Endodermal cell (in vitro differentiated cells): ENCODE data around the gene HINT2. TPM values are rescaled to one million over a fixed set of nuclear protein-coding genes. Genes with fewer than 3 reads are reported as not detected.

Source experiments
- DNase-seq: peaks from one replicate; pipeline ENCODE4 v3.0.0-alpha.2; 2017
- H3K27ac ChIP-seq: 2 replicates; pipeline ENCODE4 v1.5.1; 2013; ENCODE audit warnings: mild to moderate bottlenecking, low read depth, low read length, moderate library complexity
- H3K27me3 ChIP-seq: 2 replicates; pipeline ENCODE4 v1.6.1; 2013; ENCODE audit warnings: mild to moderate bottlenecking, low read length, moderate library complexity; ENCODE audit not compliant: insufficient read depth, control insufficient read depth, poor library complexity, severe bottlenecking
- H3K36me3 ChIP-seq: 2 replicates; pipeline ENCODE4 v1.7.0; 2013; ENCODE audit warnings: mild to moderate bottlenecking, low read length, moderate library complexity; ENCODE audit not compliant: control insufficient read depth, insufficient read depth
- H3K4me1 ChIP-seq: one replicate; pipeline ENCODE4 v1.7.0; 2013; ENCODE audit warnings: low read length; ENCODE audit not compliant: control insufficient read depth, insufficient read depth
- H3K4me3 ChIP-seq: 2 replicates; pipeline ENCODE4 v1.5.1; 2013; ENCODE audit warnings: mild to moderate bottlenecking, low read length, moderate library complexity
- H3K9ac ChIP-seq: 2 replicates; pipeline ENCODE4 v1.6.1; 2013; ENCODE audit warnings: mild to moderate bottlenecking, low read length, moderate library complexity; ENCODE audit not compliant: poor library complexity, severe bottlenecking; ENCODE audit errors: extremely low read depth
- H3K9me3 ChIP-seq: 2 replicates; pipeline ENCODE4 v1.6.1; 2013; ENCODE audit warnings: mild to moderate bottlenecking, low read length, moderate library complexity; ENCODE audit not compliant: control insufficient read depth
- H3K27ac Mint-ChIP-seq: 2 replicates; pipeline ENCODE4 v1.8.0; 2020; ENCODE audit warnings: mixed read lengths
- H3K27me3 Mint-ChIP-seq: 2 replicates; pipeline ENCODE4 v1.8.0; 2021; ENCODE audit warnings: mild to moderate bottlenecking, mixed read lengths; ENCODE audit not compliant: insufficient read depth
- H3K36me3 Mint-ChIP-seq: 2 replicates; pipeline ENCODE4 v1.8.0; 2020; ENCODE audit warnings: low read depth, mixed read lengths
- H3K4me1 Mint-ChIP-seq: 2 replicates; pipeline ENCODE4 v1.8.0; 2020; ENCODE audit warnings: mixed read lengths
- H3K4me3 Mint-ChIP-seq: 2 replicates; pipeline ENCODE4 v1.8.0; 2020; ENCODE audit warnings: mild to moderate bottlenecking, moderate library complexity, mixed read lengths
- H3K9me3 Mint-ChIP-seq: 2 replicates; pipeline ENCODE4 v1.8.0; 2020; ENCODE audit warnings: mild to moderate bottlenecking, mixed read lengths
- WGBS, 2 experiments: methylation state at CpG; one replicate each; pipeline versions ENCODE4 v1.1.5 to v1.1.7; 2013; ENCODE audit warnings: missing lambda C conversion rate in 2 of 2, mixed read lengths in 1 of 2; ENCODE audit not compliant: insufficient coverage in 1 of 2, insufficient read length in 1 of 2; 5-methylcytosine and 5-hydroxymethylcytosine counted together
- total RNA-seq, 2 donors: library from RNA; stranded (reverse); fragmentation: NEBNext Ultra II Directional in 1 of 2; extraction: Animal tissue kit (Norgen Biotek cat#: 25700) in 1 of 2; gene quantifications; 2 replicates in 1 of 2; 3 replicates in 1 of 2; pipeline ENCODE4 v1.2.1, GENCODE V29; 2021
- TF ChIP-seq, protein P1 (sequence below): fragments of 200-600 bp; sonication (generic); conservative IDR thresholded peaks from 2 replicates; pipeline ENCODE4 v1.5.0; 2021; ENCODE audit warnings: antibody characterized with exemption, mild to moderate bottlenecking

Gene HINT2
- total RNA-seq, 2 donors from 2014 or later: 34.3 to 48.6 TPM

DNA sequence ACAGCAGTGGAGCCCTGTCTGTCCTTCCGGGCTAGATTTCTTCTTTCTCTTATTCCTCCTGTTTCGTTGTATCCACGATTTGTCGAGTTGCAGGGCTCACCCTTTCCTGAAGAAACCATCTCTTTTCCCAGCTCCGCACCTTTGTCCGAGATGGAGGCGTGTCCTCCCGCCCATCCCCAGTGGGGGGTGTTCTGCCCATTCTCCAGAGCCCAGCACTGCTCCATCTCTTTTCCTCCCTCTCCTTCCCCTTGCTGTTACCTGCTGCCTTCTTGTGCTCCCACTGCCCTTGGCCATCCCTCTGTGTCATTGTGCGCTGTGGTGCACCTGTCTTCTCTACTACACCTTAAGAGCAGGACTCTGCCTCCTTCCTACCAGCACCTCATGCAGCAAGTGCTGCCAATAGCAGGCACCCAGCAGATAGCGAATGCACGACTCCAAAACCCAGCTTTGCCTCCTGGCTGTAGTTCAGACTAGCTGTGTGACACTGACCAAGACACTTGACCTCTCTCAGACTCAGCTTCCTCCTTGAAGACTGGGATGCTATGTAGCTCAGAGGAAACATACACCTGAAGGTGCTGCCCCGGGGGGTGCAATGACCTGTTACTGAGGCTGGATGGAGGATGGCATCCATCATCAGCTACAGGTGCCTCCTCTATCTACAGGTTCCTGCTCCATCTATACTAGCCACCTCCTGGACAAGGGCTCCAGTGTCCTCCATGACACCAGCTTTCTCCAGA is 46.5 kb upstream of the HINT2 start:
- TF ChIP-seq, protein P1, sequence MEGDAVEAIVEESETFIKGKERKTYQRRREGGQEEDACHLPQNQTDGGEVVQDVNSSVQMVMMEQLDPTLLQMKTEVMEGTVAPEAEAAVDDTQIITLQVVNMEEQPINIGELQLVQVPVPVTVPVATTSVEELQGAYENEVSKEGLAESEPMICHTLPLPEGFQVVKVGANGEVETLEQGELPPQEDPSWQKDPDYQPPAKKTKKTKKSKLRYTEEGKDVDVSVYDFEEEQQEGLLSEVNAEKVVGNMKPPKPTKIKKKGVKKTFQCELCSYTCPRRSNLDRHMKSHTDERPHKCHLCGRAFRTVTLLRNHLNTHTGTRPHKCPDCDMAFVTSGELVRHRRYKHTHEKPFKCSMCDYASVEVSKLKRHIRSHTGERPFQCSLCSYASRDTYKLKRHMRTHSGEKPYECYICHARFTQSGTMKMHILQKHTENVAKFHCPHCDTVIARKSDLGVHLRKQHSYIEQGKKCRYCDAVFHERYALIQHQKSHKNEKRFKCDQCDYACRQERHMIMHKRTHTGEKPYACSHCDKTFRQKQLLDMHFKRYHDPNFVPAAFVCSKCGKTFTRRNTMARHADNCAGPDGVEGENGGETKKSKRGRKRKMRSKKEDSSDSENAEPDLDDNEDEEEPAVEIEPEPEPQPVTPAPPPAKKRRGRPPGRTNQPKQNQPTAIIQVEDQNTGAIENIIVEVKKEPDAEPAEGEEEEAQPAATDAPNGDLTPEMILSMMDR: no peak
- Mint-ChIP-seq H3K4me3 (no peak overlapping the region), H3K27ac (no peak overlapping the region), H3K9me3 (no peaks in the 10 kb centered on the region), H3K36me3 (no peaks in the 10 kb centered on the region), H3K4me1 (peaks cover 3% of the 10 kb centered on the region), H3K27me3 (peaks cover 43% of the 10 kb centered on the region)
- peaks cover 10% of the 10 kb centered on the region for H3K27me3 ChIP-seq
- H3K9me3 ChIP-seq: no peaks in the 10 kb centered on the region
- H3K4me3 ChIP-seq: no peak overlapping the region
- 71 to 82% methylated on average over 11 to 12 of the region's 12 CpGs for WGBS, 2 experiments
- no peaks in the 10 kb centered on the region for H3K4me1 ChIP-seq
- no peaks in the 10 kb centered on the region for H3K36me3 ChIP-seq
- peak; percentile 45 for DNase-seq
- no peak overlapping the region for H3K27ac ChIP-seq
- H3K9ac ChIP-seq: no peak overlapping the region

DNA sequence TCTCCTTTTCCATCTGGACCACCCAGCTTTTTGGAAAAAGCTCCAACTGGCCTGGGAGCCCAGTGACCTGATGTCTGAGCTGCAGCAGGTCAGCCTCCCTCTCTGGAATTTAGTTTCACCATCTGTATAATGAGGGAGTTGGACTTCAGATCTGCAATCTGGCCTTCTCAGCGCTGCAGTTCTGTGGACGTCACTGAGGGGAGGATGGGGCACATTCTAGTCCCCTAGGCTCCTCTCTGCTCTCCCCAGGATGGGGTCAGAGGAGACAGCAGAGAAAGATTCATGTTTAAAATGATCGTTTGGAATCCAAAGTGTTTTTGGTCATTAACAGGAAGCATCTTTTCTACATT is 45.1 kb upstream of the HINT2 start:
- Histone ChIP-seq H3K27me3 (peaks cover 10% of the 10 kb centered on the region), H3K27ac (no peak overlapping the region), H3K9ac (no peak overlapping the region), H3K9me3 (no peaks in the 10 kb centered on the region), H3K4me3 (no peak overlapping the region), H3K4me1 (no peaks in the 10 kb centered on the region), H3K36me3 (no peaks in the 10 kb centered on the region)
- no peaks in the 10 kb centered on the region for H3K9me3 Mint-ChIP-seq
- peaks cover 3% of the 10 kb centered on the region for H3K4me1 Mint-ChIP-seq
- WGBS, 2 experiments: 84 to 90% methylated on average over 2 to 3 of the region's 3 CpGs
- no peak overlapping the region for H3K27ac Mint-ChIP-seq
- peaks cover 41% of the 10 kb centered on the region for H3K27me3 Mint-ChIP-seq
- TF ChIP-seq, protein P1: no peak
- DNase-seq: peak; percentile 28
- H3K36me3 Mint-ChIP-seq: no peaks in the 10 kb centered on the region
- H3K4me3 Mint-ChIP-seq: no peak overlapping the region

- peak; percentile 31 for DNase-seq
- no peak overlapping the region for H3K27ac Mint-ChIP-seq
- Histone ChIP-seq H3K4me1 (no peaks in the 10 kb centered on the region), H3K27me3 (peaks cover 10% of the 10 kb centered on the region), H3K36me3 (no peaks in the 10 kb centered on the region), H3K27ac (no peak overlapping the region), H3K9me3 (no peaks in the 10 kb centered on the region), H3K9ac (no peak overlapping the region), H3K4me3 (no peak overlapping the region)
- H3K9me3 Mint-ChIP-seq: no peaks in the 10 kb centered on the region
- peaks cover 3% of the 10 kb centered on the region for H3K4me1 Mint-ChIP-seq
- TF ChIP-seq, protein P1: no peak
- H3K36me3 Mint-ChIP-seq: no peaks in the 10 kb centered on the region
- WGBS, 2 experiments: 88% methylated on average over 10 to 16 of the region's 16 CpGs
- peaks cover 41% of the 10 kb centered on the region for H3K27me3 Mint-ChIP-seq
- no peak overlapping the region for H3K4me3 Mint-ChIP-seq
These were observed 44.6 kb upstream of the HINT2 start for GRCh38 chr9:35859310-35859989.
